ACC112 (cell line): ENCODE data around the gene FTH1.
"Not testable (repeated sequence)": the region's sequence is repeated elsewhere in the genome, so short reads cannot be mapped to it uniquely, and the experiment has no call there.

Experiments used
- H2AFZ ChIP-seq: fragments of 200-600 bp; sonication (generic); one replicate; pipeline ENCODE4 v1.6.0; 2017; ENCODE audit warnings: antibody characterized with exemption, low read length; ENCODE audit not compliant: unreplicated experiment
- H3K27ac ChIP-seq: fragments of 200-600 bp; sonication (generic); 2 replicates; pipeline ENCODE4 v1.5.1; 2014; ENCODE audit warnings: low read depth, mild to moderate bottlenecking, antibody characterized with exemption, low read length, moderate library complexity
- H3K27me3 ChIP-seq: fragments of 200-600 bp; sonication (generic); 2 replicates; pipeline ENCODE4 v1.6.1; 2014; ENCODE audit warnings: mild to moderate bottlenecking, antibody characterized with exemption, low read length, moderate library complexity, mixed read lengths; ENCODE audit not compliant: insufficient read depth
- H3K36me3 ChIP-seq: fragments of 200-600 bp; sonication (generic); 2 replicates; pipeline ENCODE4 v1.6.1; 2016; ENCODE audit warnings: mild to moderate bottlenecking, antibody characterized with exemption, low read length, moderate library complexity, mixed read lengths; ENCODE audit not compliant: insufficient read depth
- H3K4me1 ChIP-seq: fragments of 200-600 bp; sonication (generic); one replicate; pipeline ENCODE4 v1.6.1; 2016; ENCODE audit warnings: low read length, mixed read lengths; ENCODE audit not compliant: insufficient read depth, unreplicated experiment, control insufficient read depth
- H3K4me3 ChIP-seq: fragments of 200-600 bp; sonication (generic); 2 replicates; pipeline ENCODE4 v1.5.1; 2014; ENCODE audit warnings: mild to moderate bottlenecking, low read depth, low read length
- H3K79me2 ChIP-seq: fragments of 200-600 bp; sonication (generic); one replicate; pipeline ENCODE4 v1.6.0; 2016; ENCODE audit warnings: low read length; ENCODE audit not compliant: control insufficient read depth, unreplicated experiment, insufficient read depth

The FTH1 gene

GRCh38 chr11:61954851-61955421 is 12.5 kb downstream of the FTH1 start:
- no peaks in the 10 kb centered on the region for H3K27me3 ChIP-seq
- peak overlapping the region; percentile 87 for H2AFZ ChIP-seq
- no peaks in the 10 kb centered on the region for H3K36me3 ChIP-seq
- H3K4me1 ChIP-seq, result peaks cover 9% of the 10 kb centered on the region
- H3K79me2 ChIP-seq, result peaks cover 6% of the 10 kb centered on the region
- peak overlapping the region; percentile 84 for H3K4me3 ChIP-seq
- H3K27ac ChIP-seq, result peak overlapping the region; percentile 61

GRCh38 chr11:61954106-61954850 is 13.2 kb downstream of the FTH1 start:
- Histone ChIP-seq H3K27ac (peak overlapping the region; percentile 61), H2AFZ (peak overlapping the region; percentile 66), H3K36me3 (no peaks in the 10 kb centered on the region), H3K79me2 (peaks cover 6% of the 10 kb centered on the region), H3K4me3 (peak overlapping the region; percentile 84), H3K27me3 (no peaks in the 10 kb centered on the region), H3K4me1 (peaks cover 14% of the 10 kb centered on the region)

- H3K4me3 ChIP-seq, H2AFZ ChIP-seq, H3K36me3 ChIP-seq, H3K79me2 ChIP-seq, H3K27me3 ChIP-seq, H3K27ac ChIP-seq: not testable (repeated sequence)
- peaks cover 19% of the 10 kb centered on the region for H3K4me1 ChIP-seq
Observed at GRCh38 chr11:61953632-61954031, 13.8 kb downstream of the FTH1 start.

- H3K4me3 ChIP-seq, result no peak overlapping the region
- no peaks in the 10 kb centered on the region for H3K36me3 ChIP-seq
- H3K4me1 ChIP-seq, result peaks cover 22% of the 10 kb centered on the region
- no peak overlapping the region for H3K27ac ChIP-seq
- H3K27me3 ChIP-seq, result no peaks in the 10 kb centered on the region
- H3K79me2 ChIP-seq, result peaks cover 6% of the 10 kb centered on the region
- H2AFZ ChIP-seq, result no peak overlapping the region
Observed at GRCh38 chr11:61952882-61953281, 14.6 kb downstream of the FTH1 start.

GRCh38 chr11:61951484-61952135 is 15.8 kb downstream of the FTH1 start:
- H3K36me3 ChIP-seq, result no peaks in the 10 kb centered on the region
- no peak overlapping the region for H3K4me3 ChIP-seq
- no peak overlapping the region for H2AFZ ChIP-seq
- H3K79me2 ChIP-seq, result peaks cover 6% of the 10 kb centered on the region
- peaks cover 26% of the 10 kb centered on the region for H3K4me1 ChIP-seq
- no peaks in the 10 kb centered on the region for H3K27me3 ChIP-seq
- no peak overlapping the region for H3K27ac ChIP-seq

GRCh38 chr11:61950035-61950547 is 17.3 kb downstream of the FTH1 start, which contains the start of gene BEST1:
Gene BEST1 (plus strand): TSS chr11:61950351. CDS start chr11:61951807, 1,456 bp downstream.
- peak within 1 kb of the TSS; percentile 28 for H2AFZ ChIP-seq

GRCh38 chr11:61949169-61950034 is 18.0 kb downstream of the FTH1 start:
- H3K79me2 ChIP-seq, result no peaks in the 10 kb centered on the region
- peaks cover 21% of the 10 kb centered on the region for H3K4me1 ChIP-seq
- H3K27ac ChIP-seq, result peak overlapping the region; percentile 43
- H3K27me3 ChIP-seq, result no peaks in the 10 kb centered on the region
- H2AFZ ChIP-seq, result peak overlapping the region; percentile 28
- H3K36me3 ChIP-seq, result no peaks in the 10 kb centered on the region
- H3K4me3 ChIP-seq, result no peak overlapping the region

More at GRCh38 chr11:61950035-61950547, 17.3 kb downstream of the FTH1 start, which contains the start of gene BEST1:
- H3K27me3 ChIP-seq, result no peaks in the 10 kb centered on the region
- H3K27ac ChIP-seq, result peak within 1 kb of the TSS; percentile 43
- no peaks in the 10 kb centered on the region for H3K79me2 ChIP-seq
- peaks cover 26% of the 10 kb centered on the region for H3K4me1 ChIP-seq
- H3K36me3 ChIP-seq, result no peaks in the 10 kb centered on the region
- no peak within 1 kb of the TSS for H3K4me3 ChIP-seq

- Histone ChIP-seq H3K27ac (no peak overlapping the region), H2AFZ (no peak overlapping the region), H3K4me3 (no peak overlapping the region), H3K27me3 (no peaks in the 10 kb centered on the region), H3K4me1 (peaks cover 21% of the 10 kb centered on the region), H3K36me3 (no peaks in the 10 kb centered on the region), H3K79me2 (no peaks in the 10 kb centered on the region)
Observed at GRCh38 chr11:61948505-61948904, 18.9 kb downstream of the FTH1 start.

GRCh38 chr11:61947486-61948210 is 19.8 kb downstream of the FTH1 start:
- Histone ChIP-seq H3K4me1 (peaks cover 21% of the 10 kb centered on the region), H3K36me3 (no peaks in the 10 kb centered on the region), H3K79me2 (no peaks in the 10 kb centered on the region), H3K27ac (no peak overlapping the region), H3K4me3 (no peak overlapping the region), H2AFZ (no peak overlapping the region), H3K27me3 (0 out of 2 replicates have a peak, but pooled peaks cover 4% of the 10 kb centered on the region)
